ENCODE data around the gene TMSB15A. TPM values are rescaled to one million over a fixed set of nuclear protein-coding genes. Genes with fewer than 3 reads are reported as not detected.

TMSB15A gene
- total and polyA plus RNA-seq, 2 of the 4 experiments (the other 2 are of a cell fraction) = 13.6 to 30.5 TPM

DNA sequence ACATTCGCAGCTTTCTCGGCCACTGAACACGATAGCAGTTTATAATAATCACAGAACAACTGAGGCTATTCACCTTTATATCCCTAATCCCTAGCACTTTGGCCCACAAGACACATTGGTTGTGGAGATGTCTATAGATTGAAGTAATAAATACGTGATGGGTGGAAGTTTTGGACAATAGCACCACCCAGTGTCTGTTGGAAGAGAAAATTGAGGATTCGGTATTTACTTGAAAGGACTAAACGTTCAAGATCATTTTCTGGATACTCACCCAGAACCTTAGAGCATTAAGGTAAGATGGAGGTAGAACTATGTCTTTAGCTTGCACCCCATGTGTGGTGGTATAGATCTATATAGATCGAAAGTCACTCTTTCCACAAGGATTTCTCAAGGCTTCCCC lies 787 bp upstream of the TMSB15A start:
- Histone ChIP-seq H3K9me1 (ENCODE audit: insufficient read depth, low read length) (no peaks in the 10 kb centered on the region), H2AFZ (replicated peaks; ENCODE audit: low read length, poor library complexity) (no peak overlapping the region), H3K18ac (ENCODE audit: low read depth, low read length) (no peak overlapping the region), H3K14ac (replicated peaks; ENCODE audit: low read depth, low read length) (no peak overlapping the region), H3K4me2 (ENCODE audit: low read depth, low read length) (no peak overlapping the region), H2AK5ac (ENCODE audit: low read depth, low read length) (no peak overlapping the region), H3K56ac (ENCODE audit: extremely low read depth, insufficient read depth, low read length) (no peak overlapping the region), H3K9me3 (ENCODE audit: control insufficient read depth, insufficient read depth, low read length) (no peaks in the 10 kb centered on the region), H3K23ac (ENCODE audit: low read depth, low read length) (no peak overlapping the region), H3K4me1 (ENCODE audit: control insufficient read depth, insufficient read depth, low read length) (no peaks in the 10 kb centered on the region), H3K9ac (ENCODE audit: low read depth, low read length) (no peak overlapping the region), H3K36me3 (ENCODE audit: control insufficient read depth, insufficient read depth, low read length) (no peaks in the 10 kb centered on the region), H3K4ac (ENCODE audit: low read depth, low read length) (no peak overlapping the region), H2AK9ac (replicated peaks; ENCODE audit: low read depth, low read length, poor library complexity) (no peak overlapping the region), H2BK15ac (ENCODE audit: low read depth, low read length) (no peak overlapping the region), H4K5ac (ENCODE audit: low read depth, low read length) (no peak overlapping the region), H2BK120ac (ENCODE audit: low read depth, low read length) (no peak overlapping the region), H3K4me3 (ENCODE audit: insufficient read depth, low read depth, low read length) (no peak overlapping the region), H3K27ac (ENCODE audit: insufficient read depth, low read length) (no peak overlapping the region), H3K27me3 (ENCODE audit: control insufficient read depth, insufficient read depth, low read length) (no peaks in the 10 kb centered on the region; the same call in 1 of the 2 replicates), H3K79me1 (ENCODE audit: low read depth in 1 of 2, low read length in 2 of 2) (no peaks in the 10 kb centered on the region), H4K20me1 (ENCODE audit: insufficient read depth, low read length) (0 out of 2 replicates have a peak, but pooled peaks cover 3% of the 10 kb centered on the region), H2BK5ac (ENCODE audit: low read depth, low read length, poor library complexity, severe bottlenecking) (no peak overlapping the region), H2BK20ac (ENCODE audit: low read depth, low read length) (no peak overlapping the region), H4K91ac (ENCODE audit: insufficient read depth, low read depth, low read length) (no peak overlapping the region), H4K8ac (ENCODE audit: low read depth in 2 of 2, low read length in 2 of 2) (no peak overlapping the region)
- ATAC-seq (ENCODE audit: low read depth) (no peak), DNase-seq (peak; percentile 17)
- dilution Hi-C loops (cut with HindIII; ENCODE audit: low sequenced_read_pairs, unreplicated experiment) (no loop called here), intact Hi-C loops (cut with micrococcal nuclease) (loop anchor here (10.0 kb wide), 2 partner anchors 197 to 347 kb away; partner anchors contain the start of gene GPRASP2), in situ Hi-C loops (cut with MboI; ENCODE audit: low sequenced_read_pairs) (no loop called here)
- TF ChIP-seq, protein P1, sequence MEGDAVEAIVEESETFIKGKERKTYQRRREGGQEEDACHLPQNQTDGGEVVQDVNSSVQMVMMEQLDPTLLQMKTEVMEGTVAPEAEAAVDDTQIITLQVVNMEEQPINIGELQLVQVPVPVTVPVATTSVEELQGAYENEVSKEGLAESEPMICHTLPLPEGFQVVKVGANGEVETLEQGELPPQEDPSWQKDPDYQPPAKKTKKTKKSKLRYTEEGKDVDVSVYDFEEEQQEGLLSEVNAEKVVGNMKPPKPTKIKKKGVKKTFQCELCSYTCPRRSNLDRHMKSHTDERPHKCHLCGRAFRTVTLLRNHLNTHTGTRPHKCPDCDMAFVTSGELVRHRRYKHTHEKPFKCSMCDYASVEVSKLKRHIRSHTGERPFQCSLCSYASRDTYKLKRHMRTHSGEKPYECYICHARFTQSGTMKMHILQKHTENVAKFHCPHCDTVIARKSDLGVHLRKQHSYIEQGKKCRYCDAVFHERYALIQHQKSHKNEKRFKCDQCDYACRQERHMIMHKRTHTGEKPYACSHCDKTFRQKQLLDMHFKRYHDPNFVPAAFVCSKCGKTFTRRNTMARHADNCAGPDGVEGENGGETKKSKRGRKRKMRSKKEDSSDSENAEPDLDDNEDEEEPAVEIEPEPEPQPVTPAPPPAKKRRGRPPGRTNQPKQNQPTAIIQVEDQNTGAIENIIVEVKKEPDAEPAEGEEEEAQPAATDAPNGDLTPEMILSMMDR (conservative IDR thresholded peaks at IDR 0.05; ENCODE audit: low read depth, low read length) = peak; percentile 25
- TF ChIP-seq CEBPB (IDR thresholded peaks at IDR 0.05; ENCODE audit: low read depth, low read length) (no peak), RAD21 (IDR thresholded peaks at IDR 0.05; ENCODE audit: low read length) (peak; percentile 15; the same call in 1 of the 2 replicates)
- ChIA-PET POLR2A (ENCODE audit: unreplicated experiment) (no interaction called here), CTCF (no interaction called here)
- BruUV-seq (replicated peaks) = no TSS peak
- WGBS, 2 experiments (ENCODE audit: extremely low coverage in 2 of 2, insufficient read length in 1 of 2) = no CpG with 5 or more reads among the region's 7 CpGs
